SKM-1 (cell line): ENCODE results near the gene BRD4.

ENCODE experiments used
- DNase-seq: peaks from one replicate; lab custom pipeline; 2025; ENCODE audit not compliant: unreplicated experiment; lab: John Stamatoyannopoulos, UW

BRD4 gene

DNA sequence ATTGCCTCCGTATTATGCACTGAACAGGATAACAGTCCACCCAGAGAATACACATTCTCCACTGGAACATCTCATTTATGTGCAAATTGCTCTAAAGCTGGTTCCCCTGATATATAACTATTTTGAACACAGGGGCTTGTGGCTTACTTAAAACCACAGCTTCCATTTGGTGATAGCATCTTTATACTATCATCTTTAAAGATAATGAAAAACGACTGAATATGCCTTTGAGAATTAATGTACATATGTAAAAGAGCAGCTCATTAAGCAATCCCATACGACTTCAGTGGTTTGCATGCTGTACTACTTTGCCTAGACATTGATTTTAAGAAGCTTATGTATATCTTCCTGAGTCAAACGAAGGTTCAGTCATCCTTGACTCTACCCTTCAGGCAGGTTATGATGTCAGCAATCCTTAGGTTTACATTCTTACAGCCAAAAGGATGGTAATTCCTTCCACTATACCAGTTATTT, 40.8 kb downstream of the BRD4 start:
- no peak for DNase-seq

DNA sequence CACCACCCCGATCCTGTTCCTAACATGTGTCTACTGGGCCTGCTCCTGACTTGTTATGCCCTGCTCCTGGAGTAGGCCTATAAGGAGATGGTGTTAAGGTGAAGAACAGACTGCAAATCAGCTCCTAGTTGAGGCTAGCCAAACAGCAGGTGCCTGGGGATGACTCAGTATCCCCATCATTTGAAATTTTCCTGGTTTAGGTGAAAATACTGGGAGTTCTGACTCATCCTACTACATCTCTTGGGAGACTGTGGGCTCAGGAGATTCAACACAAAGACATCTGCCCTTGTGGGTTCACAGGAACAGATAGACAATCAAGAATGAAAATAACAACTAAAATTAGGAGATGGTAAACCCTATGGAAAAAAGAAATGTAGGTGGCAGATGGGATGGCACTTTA, 41.2 kb downstream of the BRD4 start:
- DNase-seq, result no peak

GRCh38 chr19:15290166-15290565, 42.2 kb downstream of the BRD4 start:
- DNase-seq, result no peak

GRCh38 chr19:15289673-15290072, 42.7 kb downstream of the BRD4 start:
- DNase-seq, result no peak

DNA sequence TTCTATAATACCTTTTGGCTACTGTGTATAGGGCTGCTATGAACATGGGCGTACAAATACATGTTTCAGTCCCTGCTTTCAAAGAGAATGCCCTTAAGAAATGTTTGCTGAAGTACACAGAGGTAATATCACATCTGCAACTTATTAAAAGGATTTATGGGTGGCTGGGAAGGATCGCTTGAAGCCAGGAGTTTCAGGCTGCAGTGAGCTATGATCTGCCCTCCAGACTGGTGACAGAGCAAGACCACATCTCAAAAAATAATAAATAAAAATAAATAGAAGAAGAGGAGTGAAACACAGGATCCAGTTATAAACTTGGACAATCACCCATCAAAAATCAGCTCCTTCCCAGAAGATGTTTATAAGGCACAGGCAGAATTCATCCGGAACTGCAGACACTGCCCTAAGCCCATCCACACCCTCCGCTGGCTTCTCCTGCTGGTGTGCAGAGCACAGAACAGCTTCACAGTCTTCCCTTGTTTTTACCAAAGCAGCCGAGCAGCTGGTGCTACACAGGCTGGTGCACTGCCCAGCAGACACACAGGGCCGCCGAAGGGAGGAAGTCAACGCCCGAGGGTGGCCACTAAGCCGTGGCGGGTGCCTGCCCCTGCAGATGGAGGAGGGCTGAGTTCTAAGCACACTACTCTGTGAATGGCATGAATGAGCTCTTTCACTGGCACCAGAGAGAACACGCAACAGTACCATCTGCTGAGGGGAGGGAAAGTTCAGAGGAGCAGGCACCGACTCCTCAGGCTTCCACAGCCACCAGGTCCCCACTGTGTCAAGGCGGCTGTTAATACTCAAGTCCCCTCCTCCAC, 44.0 kb downstream of the BRD4 start:
- DNase-seq, result no peak

GRCh38 chr19:15287496-15287895, 44.8 kb downstream of the BRD4 start:
- no peak for DNase-seq

DNA sequence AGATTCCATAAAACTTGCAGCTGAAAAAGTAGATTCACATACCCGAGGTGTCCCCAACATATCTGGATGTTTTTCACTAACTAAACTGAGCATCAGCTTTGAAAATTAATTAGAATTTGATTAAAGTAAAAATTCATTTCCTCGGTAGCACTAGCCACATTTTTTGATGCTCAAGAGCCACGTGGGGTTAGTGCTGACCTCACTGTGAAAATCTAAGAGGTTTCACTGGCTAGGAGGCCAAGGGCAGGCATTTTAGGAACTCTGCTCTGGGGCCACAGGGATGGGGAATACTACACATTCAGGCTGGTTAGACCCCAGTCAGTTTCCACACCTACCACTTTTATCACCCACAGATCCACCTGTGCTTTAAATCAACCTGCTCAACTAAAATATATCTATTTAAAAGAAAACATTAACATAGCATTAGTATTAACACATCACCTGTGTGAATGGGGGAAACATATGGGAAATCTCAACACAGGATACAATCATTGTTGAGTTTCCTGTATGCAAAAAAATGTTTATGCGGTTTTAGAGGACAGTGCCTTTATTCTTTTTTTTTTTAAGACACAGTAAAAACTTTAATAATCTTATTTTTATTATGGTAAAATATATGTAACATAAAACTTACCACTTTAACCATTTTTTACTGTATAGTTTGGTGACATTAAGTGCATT, 45.5 kb downstream of the BRD4 start:
- DNase-seq, result no peak

DNA sequence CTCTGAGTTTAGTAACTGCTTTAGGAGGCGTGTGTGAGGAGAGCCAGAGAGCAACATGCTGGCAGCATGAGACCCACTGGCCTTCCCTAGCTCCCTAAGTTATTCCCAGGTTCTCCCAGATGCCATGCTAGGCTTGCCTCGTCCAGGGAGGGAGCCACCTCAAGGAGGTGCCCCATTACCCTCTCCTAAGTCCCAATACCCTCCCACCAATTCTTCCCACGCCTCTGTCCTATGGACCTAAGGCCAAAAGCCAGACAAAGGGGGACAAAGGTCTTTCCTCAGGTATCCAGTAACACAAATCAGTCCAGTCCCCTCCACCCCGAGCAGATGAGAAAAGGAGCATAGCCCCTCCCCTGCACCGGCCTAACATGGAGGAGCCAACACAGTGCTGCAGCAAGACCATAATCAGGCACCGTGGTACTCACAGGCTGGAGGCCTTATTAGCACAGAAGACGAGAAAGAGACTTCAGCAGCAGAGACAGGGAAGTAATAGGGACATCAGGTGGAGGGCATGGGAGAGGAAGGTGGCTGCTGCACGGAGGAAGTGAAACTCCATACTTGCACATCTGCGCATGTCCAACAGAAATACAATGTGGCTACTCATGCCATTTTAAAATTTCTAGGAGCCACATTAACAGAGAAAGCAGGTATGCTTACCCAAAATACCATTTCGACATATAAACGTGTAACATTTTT, 46.3 kb downstream of the BRD4 start:
- DNase-seq, result peak; percentile 43

DNA sequence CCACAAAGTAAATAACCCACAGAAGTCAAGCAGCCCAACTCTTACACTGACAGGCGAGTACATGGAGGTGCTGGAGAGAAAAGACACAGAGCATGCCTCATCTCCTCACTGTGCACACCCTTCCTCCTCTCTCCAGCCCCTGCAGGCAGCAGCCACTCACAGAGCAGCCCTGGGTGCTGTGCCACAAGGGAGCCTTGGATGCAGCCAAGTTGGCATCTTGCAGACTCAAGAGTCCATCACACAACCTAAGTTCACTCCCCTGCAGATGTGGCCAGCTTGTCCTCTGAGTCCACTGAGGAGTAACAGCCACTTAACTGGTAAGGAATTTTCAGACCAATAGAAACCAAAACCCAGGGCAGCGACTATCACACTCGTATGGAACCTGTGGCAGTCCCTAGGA, 47.4 kb downstream of the BRD4 start:
- DNase-seq, result no peak

DNA sequence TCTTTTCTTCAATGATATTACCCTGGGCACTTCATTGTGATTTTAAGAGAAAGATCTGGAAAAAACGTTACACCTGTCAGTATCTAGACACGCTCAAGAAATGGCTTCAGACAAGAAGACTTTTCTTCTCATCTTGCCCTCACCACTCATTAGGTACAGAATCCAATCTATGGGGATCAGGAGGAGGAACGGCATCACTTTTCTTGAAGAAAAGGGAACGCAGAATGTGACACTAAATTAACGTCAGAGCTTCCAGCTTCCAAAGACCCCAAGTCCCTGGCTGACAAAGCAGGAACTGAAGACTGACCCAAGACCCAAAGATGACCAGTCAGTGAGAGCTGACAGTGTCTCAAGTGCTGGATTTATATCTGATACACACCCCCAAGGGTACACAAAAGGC, 48.2 kb downstream of the BRD4 start:
- no peak for DNase-seq

DNA sequence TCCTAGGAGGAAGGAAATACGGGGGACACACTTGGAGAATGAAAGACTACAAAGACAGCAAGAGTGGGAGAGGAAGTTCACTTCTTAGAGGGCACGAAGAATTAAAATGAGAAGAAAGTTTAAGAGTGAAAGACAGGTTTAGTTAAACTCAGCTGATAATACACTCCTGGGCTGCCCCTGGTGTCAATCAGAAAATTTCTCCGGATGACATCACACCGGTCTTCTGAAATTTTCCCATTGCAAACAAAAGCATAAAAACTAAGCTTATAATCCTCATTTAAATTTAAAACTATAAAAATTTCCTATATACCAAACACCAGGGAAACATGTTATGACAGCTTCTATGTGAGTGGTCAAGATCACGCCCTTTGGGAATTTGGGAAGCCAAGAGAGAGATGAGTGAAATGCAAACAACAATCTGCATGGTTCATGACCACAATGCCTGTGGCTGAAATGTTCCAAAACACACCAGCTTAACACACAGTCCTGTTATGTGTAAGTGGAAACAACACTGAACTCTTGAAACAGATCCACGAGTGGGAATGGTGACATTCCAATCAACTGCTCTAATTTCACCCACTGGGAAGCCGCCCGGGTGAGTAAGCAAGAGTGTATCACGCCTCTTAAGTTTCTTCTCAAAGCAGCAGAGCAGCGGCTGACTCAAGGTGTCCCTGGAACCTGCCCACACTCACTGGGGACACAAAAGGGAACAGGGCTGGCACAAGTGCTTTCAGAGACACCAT, 49.0 kb downstream of the BRD4 start:
- no peak for DNase-seq

DNA sequence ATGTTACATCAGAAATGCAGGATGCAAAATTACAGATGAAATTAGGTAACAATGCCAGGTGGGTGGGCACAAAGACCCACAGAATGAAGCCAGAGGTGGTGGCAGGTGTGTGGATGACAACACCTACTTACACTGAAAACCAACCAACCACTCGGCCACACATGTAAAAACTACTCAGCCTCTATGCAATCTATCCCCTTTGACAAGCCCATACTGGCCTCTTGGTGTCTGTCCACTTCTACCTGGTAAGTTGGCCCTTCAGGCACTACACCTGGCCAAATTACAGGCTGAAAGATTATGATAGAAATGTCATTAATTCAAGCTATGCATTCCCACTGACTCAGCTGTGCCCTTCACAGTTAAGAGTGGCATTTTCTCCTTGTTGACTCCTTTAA, 50.0 kb downstream of the BRD4 start:
- no peak for DNase-seq

- DNase-seq, result no peak
Measured at GRCh38 chr19:15280915-15281683, 51.2 kb downstream of the BRD4 start.

DNA sequence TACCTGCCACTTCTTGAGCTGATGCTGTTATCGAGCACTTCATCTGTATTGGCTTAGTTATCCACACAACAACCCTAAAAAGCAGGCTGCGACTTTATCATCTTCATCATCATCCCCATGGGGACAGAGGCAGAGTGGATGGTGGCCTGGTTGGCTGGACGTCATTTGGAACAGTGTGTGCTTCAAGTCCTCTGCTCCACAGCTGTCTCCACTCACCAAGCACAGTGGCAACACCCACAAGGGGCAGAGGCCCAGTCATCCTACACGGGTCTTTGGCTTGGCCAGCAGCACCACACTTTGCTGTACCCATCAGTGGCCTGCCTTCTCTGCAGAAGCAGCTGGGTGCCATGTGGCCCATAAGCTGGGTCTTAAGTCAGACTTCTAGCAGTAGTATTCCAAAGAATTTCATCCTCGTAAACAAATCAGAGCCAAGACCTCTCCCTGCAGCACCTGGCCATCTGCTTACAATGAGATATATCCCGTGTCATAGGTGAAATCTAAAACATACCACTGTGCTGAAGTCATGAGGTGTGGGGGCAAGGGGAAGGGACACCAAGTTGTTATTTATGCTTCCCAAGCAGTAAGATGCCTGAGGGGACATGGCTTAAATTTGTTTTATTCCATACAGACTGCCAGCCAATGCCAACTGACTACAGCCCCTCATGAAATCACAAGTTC, 52.2 kb downstream of the BRD4 start:
- DNase-seq, result no peak

- DNase-seq, result no peak
Measured at GRCh38 chr19:15279326-15279904, 52.9 kb downstream of the BRD4 start.

DNA sequence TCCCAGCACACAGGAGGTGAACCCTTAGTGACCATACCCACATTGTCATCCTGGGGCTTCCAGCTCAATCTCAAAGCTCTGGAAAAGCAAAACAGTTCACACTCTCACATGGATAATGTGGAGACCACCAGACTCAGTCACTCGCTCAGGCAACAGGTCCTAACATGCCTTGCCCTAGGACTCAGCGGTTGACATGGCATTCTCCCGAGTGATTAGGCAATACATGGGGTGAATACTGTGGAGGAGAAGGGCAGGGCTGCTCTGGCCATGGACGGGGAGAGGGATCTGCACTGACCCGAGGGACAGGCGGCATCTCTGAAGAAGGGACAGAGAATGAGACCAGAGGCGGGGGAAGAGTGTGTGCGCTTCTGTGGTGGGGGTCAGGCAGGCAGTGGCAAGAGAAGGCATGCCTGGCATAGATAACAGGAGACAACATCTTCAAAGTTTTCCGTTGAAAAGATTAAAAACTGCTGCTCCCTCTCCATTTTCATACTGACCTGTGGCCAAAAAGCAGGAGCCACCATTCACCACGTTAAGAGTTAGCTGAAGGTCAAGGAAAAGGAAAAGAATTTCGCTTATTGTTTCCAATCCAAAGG, 55.6 kb downstream of the BRD4 start:
- DNase-seq, result no peak

DNA sequence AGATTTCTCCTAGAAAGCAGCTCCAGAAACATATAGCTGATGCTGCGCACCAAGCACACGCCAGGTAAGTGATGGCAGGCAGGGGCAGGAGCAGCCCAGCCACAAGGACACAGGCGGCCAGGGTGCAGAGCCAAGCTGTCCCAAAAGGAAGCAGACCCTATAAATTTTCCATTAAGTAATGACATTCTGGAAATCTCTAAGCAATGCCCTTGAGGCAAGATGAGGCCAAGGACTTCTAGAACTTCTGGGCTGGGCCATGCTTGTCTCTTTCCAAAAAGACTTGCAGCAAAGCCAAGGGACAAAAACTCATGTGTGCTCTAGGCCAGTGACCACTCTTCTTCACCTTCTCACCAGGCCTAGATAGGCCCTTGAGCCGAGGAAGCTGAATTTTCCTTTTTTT, 57.9 kb downstream of the BRD4 start:
- DNase-seq, result no peak

- no peak for DNase-seq
Measured at GRCh38 chr19:15269806-15270205, 62.5 kb downstream of the BRD4 start.

- no peak for DNase-seq
Measured at GRCh38 chr19:15268928-15269253, 63.4 kb downstream of the BRD4 start.
